OCI-LY3 (cell line): ENCODE data around the gene TRIM51.

Experiments
- H2AFZ ChIP-seq: fragments of 200-600, 300-600 bp; shearing (Covaris generic); 2 replicates; pipeline ENCODE4 v1.6.0; 2014; ENCODE audit warnings: antibody characterized with exemption, low read depth, low read length
- H3K27ac ChIP-seq: fragments of 200-600, 300-600 bp; sonication (generic); 2 replicates; pipeline ENCODE4 v1.5.1; 2014; ENCODE audit warnings: mild to moderate bottlenecking, low read length, moderate library complexity, mixed read lengths
- H3K27me3 ChIP-seq: fragments of 200-600, 300-600 bp; sonication (generic); 2 replicates; pipeline ENCODE4 v1.6.1; 2014; ENCODE audit warnings: low read depth, low read length, mixed read lengths
- H3K36me3 ChIP-seq: fragments of 200-600, 300-600 bp; sonication (generic); replicated peaks from 2 replicates; pipeline ENCODE3; 2014; ENCODE audit warnings: low read depth, low read length, mixed read lengths
- H3K4me1 ChIP-seq: fragments of 300-600, 200-600 bp; sonication (generic); 2 replicates; pipeline ENCODE4 v1.6.1; 2014; ENCODE audit warnings: low read length, mixed read lengths
- H3K4me2 ChIP-seq: fragments of 200-600, 300-600 bp; sonication (generic); 2 replicates; pipeline ENCODE4 v1.6.1; 2014; ENCODE audit warnings: low read length, mixed read lengths
- H3K4me3 ChIP-seq: fragments of 300-600, 200-600 bp; sonication (generic); 2 replicates; pipeline ENCODE4 v1.5.1; 2014; ENCODE audit warnings: antibody characterized with exemption, mild to moderate bottlenecking, low read length, moderate library complexity
- H3K79me2 ChIP-seq: fragments of 300-600, 200-600 bp; shearing (Covaris generic); 2 replicates; pipeline ENCODE4 v1.6.1; 2014; ENCODE audit warnings: mild to moderate bottlenecking, low read length, mixed read lengths
- H3K9ac ChIP-seq: fragments of 300-600, 200-600 bp; shearing (Covaris generic); 2 replicates; pipeline ENCODE4 v1.6.0; 2014; ENCODE audit warnings: mild to moderate bottlenecking, low read length, moderate library complexity
- H3K9me3 ChIP-seq: fragments of 200-600, 300-600 bp; shearing (Covaris generic); 2 replicates; pipeline ENCODE4 v1.6.1; 2014; ENCODE audit warnings: low read length, mixed read lengths; ENCODE audit not compliant: insufficient read depth
- H4K20me1 ChIP-seq: fragments of 200-600, 300-600 bp; sonication (generic); 2 replicates; pipeline ENCODE4 v1.6.1; 2016; ENCODE audit warnings: low read length, mixed read lengths; ENCODE audit not compliant: insufficient read depth
- CTCF ChIP-seq: fragments of 200-600, 300-600 bp; sonication (generic); IDR thresholded peaks from 2 replicates; pipeline ENCODE4 v1.5.1; 2014; ENCODE audit warnings: antibody characterized with exemption, low read length, low read depth
- EZH2phosphoT487 ChIP-seq: fragments of 200-600 bp; shearing (Covaris generic); IDR thresholded peaks from 2 replicates; pipeline ENCODE4 v1.6.1; 2018; ENCODE audit warnings: antibody characterized with exemption, mixed run types, low read depth

The TRIM51 gene

GRCh38 chr11:55895216-55895615, 12.1 kb downstream of the TRIM51 start:
- H3K36me3 ChIP-seq: no peaks in the 10 kb centered on the region
- H3K27me3 ChIP-seq: no peaks in the 10 kb centered on the region
- H3K79me2 ChIP-seq: no peaks in the 10 kb centered on the region
- H3K4me2 ChIP-seq: no peak overlapping the region
- TF ChIP-seq CTCF (peak; percentile 40), EZH2phosphoT487 (no peak)
- H3K9ac ChIP-seq: no peak overlapping the region
- H3K4me3 ChIP-seq: no peak overlapping the region
- no peaks in the 10 kb centered on the region for H3K9me3 ChIP-seq
- no peak overlapping the region for H2AFZ ChIP-seq
- H3K4me1 ChIP-seq: no peaks in the 10 kb centered on the region
- H3K27ac ChIP-seq: no peak overlapping the region
- no peaks in the 10 kb centered on the region for H4K20me1 ChIP-seq

GRCh38 chr11:55902308-55902707, 19.2 kb downstream of the TRIM51 start:
- Histone ChIP-seq H3K27me3 (no peaks in the 10 kb centered on the region), H2AFZ (no peak overlapping the region), H4K20me1 (no peaks in the 10 kb centered on the region), H3K9ac (no peak overlapping the region), H3K27ac (no peak overlapping the region), H3K4me3 (no peak overlapping the region), H3K79me2 (no peaks in the 10 kb centered on the region), H3K36me3 (no peaks in the 10 kb centered on the region), H3K4me1 (no peaks in the 10 kb centered on the region), H3K4me2 (no peak overlapping the region), H3K9me3 (no peaks in the 10 kb centered on the region)
- no peak for TF ChIP-seq CTCF
- no peak for TF ChIP-seq EZH2phosphoT487

GRCh38 chr11:55914482-55914881, 31.4 kb downstream of the TRIM51 start, which contains the start of gene OR5W2:
TSS of gene OR5W2 (minus strand) at chr11:55914582. CDS start at chr11:55914582, 0 bp downstream.
- no peaks in the 10 kb centered on the region for H3K79me2 ChIP-seq
- H3K27me3 ChIP-seq: no peaks in the 10 kb centered on the region
- no peaks in the 10 kb centered on the region for H3K9me3 ChIP-seq
- H3K27ac ChIP-seq: no peak within 1 kb of the TSS
- H3K9ac ChIP-seq: no peak within 1 kb of the TSS
- H2AFZ ChIP-seq: no peak within 1 kb of the TSS
- no peak for TF ChIP-seq CTCF
- TF ChIP-seq EZH2phosphoT487: no peak
- no peaks in the 10 kb centered on the region for H3K36me3 ChIP-seq
- no peak within 1 kb of the TSS for H3K4me2 ChIP-seq
- H3K4me3 ChIP-seq: no peak within 1 kb of the TSS
- no peaks in the 10 kb centered on the region for H3K4me1 ChIP-seq
- no peaks in the 10 kb centered on the region for H4K20me1 ChIP-seq

- no peak overlapping the region for H3K4me3 ChIP-seq
These were observed 37.4 kb downstream of the TRIM51 start for GRCh38 chr11:55920537-55920936.

More at GRCh38 chr11:55920537-55920936, 37.4 kb downstream of the TRIM51 start:
- Histone ChIP-seq H3K36me3 (no peaks in the 10 kb centered on the region), H3K27me3 (no peaks in the 10 kb centered on the region), H3K9me3 (no peaks in the 10 kb centered on the region), H3K27ac (no peak overlapping the region), H2AFZ (no peak overlapping the region), H3K79me2 (no peaks in the 10 kb centered on the region), H4K20me1 (no peaks in the 10 kb centered on the region), H3K4me2 (no peak overlapping the region), H3K9ac (no peak overlapping the region), H3K4me1 (no peaks in the 10 kb centered on the region)
- TF ChIP-seq EZH2phosphoT487: no peak
- no peak for TF ChIP-seq CTCF
